ENCODE data around the gene SARS1. TPM values are rescaled to one million over a fixed set of nuclear protein-coding genes. Genes with fewer than 3 reads are reported as not detected.

SARS1 gene
- total RNA-seq, 3 donors from 2014 or later (not counting 1 experiment from before 2014, with no cell fraction given): 95.6 to 122 (median 106) TPM

GRCh38 chr1:109238382-109238781 is 24.7 kb downstream of the SARS1 start:
- H3K9me3 Mint-ChIP-seq: no peaks in the 10 kb centered on the region
- Histone ChIP-seq H3K9me3 (ENCODE audit: control insufficient read depth, insufficient read depth, low read length) (no peaks in the 10 kb centered on the region), H3K4me1 (ENCODE audit: control insufficient read depth, insufficient read depth, low read length) (peaks cover 9% of the 10 kb centered on the region), H3K27me3 (ENCODE audit: control insufficient read depth, insufficient read depth, low read length) (peaks cover 3% of the 10 kb centered on the region), H3K4me3 (ENCODE audit: low read length) (no peak overlapping the region), H3K36me3 (ENCODE audit: control insufficient read depth, insufficient read depth, low read length) (peaks cover 46% of the 10 kb centered on the region), H3K27ac (ENCODE audit: low read length) (no peak overlapping the region)
- no peak overlapping the region for H3K4me3 Mint-ChIP-seq
- H3K27me3 Mint-ChIP-seq (ENCODE audit: low read depth in 2 of 2): peaks cover 0 to 6% of the 10 kb centered on the region in 2 donors
- peaks cover 17 to 26% of the 10 kb centered on the region in 2 donors for H3K4me1 Mint-ChIP-seq
- TF ChIP-seq CTCF (IDR thresholded peaks at IDR 0.05): no peak
- DNase-seq (no peak), ATAC-seq (no peak)
- 100% methylated on average over 2 of the region's 2 CpGs for WGBS (ENCODE audit: insufficient coverage)
- H3K36me3 Mint-ChIP-seq: peaks cover 14% of the 10 kb centered on the region
- intact Hi-C loops (cut with micrococcal nuclease): no loop called here
- H3K27ac Mint-ChIP-seq: peak overlapping the region in 1 of 2 donors; percentile 17

- no peak overlapping the region for H3K27ac ChIP-seq (ENCODE audit: low read length)
- Mint-ChIP-seq H3K36me3 (peaks cover 14% of the 10 kb centered on the region), H3K9me3 (no peaks in the 10 kb centered on the region), H3K27ac (peak overlapping the region in 1 of 2 donors; percentile 17), H3K4me3 (no peak overlapping the region), H3K27me3 (ENCODE audit: low read depth in 2 of 2) (peaks cover under 1 to 6% of the 10 kb centered on the region in 2 donors), H3K4me1 (peaks cover 17 to 26% of the 10 kb centered on the region in 2 donors)
- ATAC-seq (no peak), DNase-seq (no peak)
- H3K36me3 ChIP-seq (ENCODE audit: control insufficient read depth, insufficient read depth, low read length): peaks cover 46% of the 10 kb centered on the region
- 98% methylated on average over 5 of the region's 5 CpGs for WGBS (ENCODE audit: insufficient coverage)
- TF ChIP-seq CTCF (IDR thresholded peaks at IDR 0.05): no peak
- peaks cover 9% of the 10 kb centered on the region for H3K4me1 ChIP-seq (ENCODE audit: control insufficient read depth, insufficient read depth, low read length)
- no peaks in the 10 kb centered on the region for H3K9me3 ChIP-seq (ENCODE audit: control insufficient read depth, insufficient read depth, low read length)
- H3K4me3 ChIP-seq (ENCODE audit: low read length): no peak overlapping the region
- intact Hi-C loops (cut with micrococcal nuclease): no loop called here
- H3K27me3 ChIP-seq (ENCODE audit: control insufficient read depth, insufficient read depth, low read length): peaks cover 5% of the 10 kb centered on the region
These were observed 25.3 kb downstream of the SARS1 start for GRCh38 chr1:109239047-109239408.

- intact Hi-C loops (cut with micrococcal nuclease): no loop called here
- Mint-ChIP-seq H3K4me1 (peaks cover 17 to 26% of the 10 kb centered on the region in 2 donors), H3K9me3 (no peaks in the 10 kb centered on the region), H3K36me3 (peaks cover 14% of the 10 kb centered on the region), H3K27me3 (ENCODE audit: low read depth in 2 of 2) (peaks cover 6 to 11% of the 10 kb centered on the region in 2 donors), H3K4me3 (no peak overlapping the region), H3K27ac (peak overlapping the region; percentile 63 to 73)
- DNase-seq (peak in 1 of 2 donors; percentile 60), ATAC-seq (peak in 1 of 3 donors; percentile 54)
- H3K9me3 ChIP-seq (ENCODE audit: control insufficient read depth, insufficient read depth, low read length): no peaks in the 10 kb centered on the region
- peaks cover 9% of the 10 kb centered on the region for H3K4me1 ChIP-seq (ENCODE audit: control insufficient read depth, insufficient read depth, low read length)
- H3K27me3 ChIP-seq (ENCODE audit: control insufficient read depth, insufficient read depth, low read length): peaks cover 6% of the 10 kb centered on the region
- H3K36me3 ChIP-seq (ENCODE audit: control insufficient read depth, insufficient read depth, low read length): peaks cover 42% of the 10 kb centered on the region
- 87% methylated on average over 6 of the region's 6 CpGs for WGBS (ENCODE audit: insufficient coverage)
- no peak overlapping the region for H3K4me3 ChIP-seq (ENCODE audit: low read length)
- no peak overlapping the region for H3K27ac ChIP-seq (ENCODE audit: low read length)
- no peak for TF ChIP-seq CTCF (IDR thresholded peaks at IDR 0.05)
These were observed 25.8 kb downstream of the SARS1 start for GRCh38 chr1:109239409-109240068.

Data from natural killer cell (primary cell).